Lower leg skin (tissue), 3 donors: ENCODE measurements around the gene LDLRAP1.

Experiments used
- CTCF ChIP-seq, 3 donors: fragments of 450-650 bp; IDR thresholded peaks; one replicate each; pipeline ENCODE4 v1.5.1; 2016; ENCODE audit warnings: antibody characterized with exemption in 3 of 3, mild to moderate bottlenecking in 3 of 3, moderate library complexity in 2 of 3
- POLR2A ChIP-seq, 2 donors: fragments of 450-650 bp; IDR thresholded peaks; one replicate each; pipeline ENCODE4 v1.6.1; 2016 to 2017; ENCODE audit warnings: antibody characterized with exemption in 2 of 2, mild to moderate bottlenecking in 1 of 2, moderate library complexity in 1 of 2

GRCh38 chr1:25560001-25560400 is 16.6 kb downstream of the LDLRAP1 start:
- TF ChIP-seq CTCF (IDR thresholded peaks at IDR 0.05) (no peak), POLR2A (IDR thresholded peaks at IDR 0.05) (no peak)
